HepG2 (cell line): ENCODE results near the gene CLCN2. TPM values are rescaled to one million over a fixed set of nuclear protein-coding genes. Genes with fewer than 3 reads are reported as not detected.
A peak's percentile ranks its signal among the peaks of the same experiment; 100 is the strongest.

ENCODE experiments used
- DMAP1 ChIP-seq: IDR thresholded peaks from 2 replicates; pipeline ENCODE4 v1.6.1; 2016
- EED ChIP-seq: sonication (generic); formaldehyde crosslinking; IDR thresholded peaks from 2 replicates; pipeline ENCODE4 v1.5.0; 2020; ENCODE audit warnings: mild to moderate bottlenecking, missing genetic modification reagents
- IKZF1 ChIP-seq: fragments of 450-650 bp; IDR thresholded peaks from 2 replicates; pipeline ENCODE4 v1.7.1; 2016
- KAT8 ChIP-seq: IDR thresholded peaks from 2 replicates; pipeline ENCODE4 v1.6.1; 2016; ENCODE audit warnings: missing genetic modification reagents, missing compliant biosample characterization
- KLF9 ChIP-seq: IDR thresholded peaks from 2 replicates; pipeline ENCODE4 v1.6.1; 2016; ENCODE audit warnings: low read depth
- KMT2A ChIP-seq: sonication (generic); formaldehyde crosslinking; IDR thresholded peaks from 2 replicates; pipeline ENCODE4 v1.4.0; 2020; ENCODE audit warnings: missing genetic modification reagents
- MED13 ChIP-seq: sonication (generic); formaldehyde crosslinking; IDR thresholded peaks from 2 replicates; pipeline ENCODE4 v1.5.0; 2020; ENCODE audit warnings: missing genetic modification reagents
- MEIS2 ChIP-seq: sonication (generic); formaldehyde crosslinking; IDR thresholded peaks from 2 replicates; pipeline ENCODE4 v1.9.0; 2021; ENCODE audit warnings: mild to moderate bottlenecking, missing genetic modification reagents
- MXI1 ChIP-seq: IDR thresholded peaks from 3 replicates; pipeline ENCODE4 v1.6.1; 2012; ENCODE audit warnings: low read depth, low read length, inconsistent platforms, borderline replicate concordance
- NR2F6 ChIP-seq, 2 experiments: IDR thresholded peaks; 2 replicates each; pipeline ENCODE4 v1.6.1; 2016; ENCODE audit warnings: antibody characterized with exemption in 1 of 2, mild to moderate bottlenecking in 1 of 2
- RARA ChIP-seq: IDR thresholded peaks from 2 replicates; pipeline ENCODE4 v1.6.1; 2016; ENCODE audit warnings: missing genetic modification reagents, missing compliant biosample characterization
- RNF2 ChIP-seq: fragments of 450-650 bp; conservative IDR thresholded peaks from 2 replicates; pipeline ENCODE4 v1.6.1; 2016; ENCODE audit warnings: low read depth
- RXRB ChIP-seq: IDR thresholded peaks from 2 replicates; pipeline ENCODE4 v1.6.1; 2016; ENCODE audit warnings: borderline replicate concordance, missing genetic modification reagents, missing compliant biosample characterization
- SNAPC2 ChIP-seq: sonication (generic); formaldehyde crosslinking; IDR thresholded peaks from 2 replicates; pipeline ENCODE4 v1.8.1; 2022; ENCODE audit warnings: mild to moderate bottlenecking, missing genetic modification reagents
- XRCC5 ChIP-seq: fragments of 200-400 bp; formaldehyde crosslinking; optimal IDR thresholded peaks from 2 replicates; pipeline ENCODE3; 2017; ENCODE audit warnings: mild to moderate bottlenecking, low read length
- ZBTB38 ChIP-seq: sonication (generic); formaldehyde crosslinking; IDR thresholded peaks from 2 replicates; pipeline ENCODE4 v1.5.1; 2020; ENCODE audit warnings: mild to moderate bottlenecking, missing genetic modification reagents
- ZNF101 ChIP-seq: sonication (generic); formaldehyde crosslinking; IDR thresholded peaks from 2 replicates; pipeline ENCODE4 v1.4.0; 2020; ENCODE audit warnings: mild to moderate bottlenecking, low read depth, missing genetic modification reagents, borderline replicate concordance
- ZNF274 ChIP-seq: sonication (generic); formaldehyde crosslinking; IDR thresholded peaks from 2 replicates; pipeline ENCODE4 v1.5.1; 2020; ENCODE audit warnings: mild to moderate bottlenecking, missing genetic modification reagents
- ZNF326 ChIP-seq: sonication (generic); formaldehyde crosslinking; IDR thresholded peaks from 2 replicates; pipeline ENCODE4 v1.4.0; 2020; ENCODE audit warnings: missing genetic modification reagents, borderline replicate concordance
- ZNF629 ChIP-seq: sonication (generic); formaldehyde crosslinking; conservative IDR thresholded peaks from 2 replicates; pipeline ENCODE4 v1.5.0; 2020; ENCODE audit warnings: missing genetic modification reagents
- polyA plus RNA-seq, 8 experiments: library from polyadenylated mRNA; depleted of rRNA in 3 of 8; stranded (reverse) in 7 of 8; unstranded in 1 of 8; fragments of >200 nt; fragmentation: Illumina TruSeq in 4 of 8; extraction: Trizol in 4 of 8; gene quantifications; 2 replicates each; pipeline versions ENCODE4 v1.2.1 to v1.2.3, GENCODE V29; 2011 to 2016; ENCODE audit warnings: low read depth in 4 of 8, missing spikeins in 1 of 8, mixed read lengths in 1 of 8; ENCODE audit not compliant: insufficient read depth in 1 of 8
- total RNA-seq, 5 experiments: library from RNA; depleted of rRNA; stranded (reverse); fragments of >200 nt; fragmentation: Illumina TruSeq; extraction: Trizol; gene quantifications; 2 replicates each; pipeline ENCODE4 v1.2.3, GENCODE V29; 2016; ENCODE audit warnings: low read depth in 1 of 5
- TF ChIP-seq, protein P1 (sequence below): sonication (generic); formaldehyde crosslinking; IDR thresholded peaks from 2 replicates; pipeline ENCODE4 v1.8.0; 2022; ENCODE audit warnings: mild to moderate bottlenecking, missing genetic modification reagents
- TF ChIP-seq, protein P2 (sequence below): IDR thresholded peaks from 2 replicates; pipeline ENCODE4 v1.6.1; 2016
- TF ChIP-seq, protein P3 (sequence below): sonication (generic); formaldehyde crosslinking; IDR thresholded peaks from 2 replicates; pipeline ENCODE4 v1.8.0; 2022; ENCODE audit warnings: missing genetic modification reagents, mild to moderate bottlenecking, inconsistent platforms, borderline replicate concordance
- TF ChIP-seq, protein P4 (sequence below): IDR thresholded peaks from 2 replicates; pipeline ENCODE4 v1.4.0; 2020; ENCODE audit warnings: mild to moderate bottlenecking, missing genetic modification reagents
- TF ChIP-seq, protein P5 (sequence below): sonication (generic); formaldehyde crosslinking; IDR thresholded peaks from 2 replicates; pipeline ENCODE4 v1.4.0; 2020; ENCODE audit warnings: missing genetic modification reagents, borderline replicate concordance

CLCN2 gene
- total and polyA plus RNA-seq, 2 of the 13 experiments (the other 11 are each of a cell fraction or from before 2014, with no cell fraction given), result 11.4 to 13.5 TPM

DNA sequence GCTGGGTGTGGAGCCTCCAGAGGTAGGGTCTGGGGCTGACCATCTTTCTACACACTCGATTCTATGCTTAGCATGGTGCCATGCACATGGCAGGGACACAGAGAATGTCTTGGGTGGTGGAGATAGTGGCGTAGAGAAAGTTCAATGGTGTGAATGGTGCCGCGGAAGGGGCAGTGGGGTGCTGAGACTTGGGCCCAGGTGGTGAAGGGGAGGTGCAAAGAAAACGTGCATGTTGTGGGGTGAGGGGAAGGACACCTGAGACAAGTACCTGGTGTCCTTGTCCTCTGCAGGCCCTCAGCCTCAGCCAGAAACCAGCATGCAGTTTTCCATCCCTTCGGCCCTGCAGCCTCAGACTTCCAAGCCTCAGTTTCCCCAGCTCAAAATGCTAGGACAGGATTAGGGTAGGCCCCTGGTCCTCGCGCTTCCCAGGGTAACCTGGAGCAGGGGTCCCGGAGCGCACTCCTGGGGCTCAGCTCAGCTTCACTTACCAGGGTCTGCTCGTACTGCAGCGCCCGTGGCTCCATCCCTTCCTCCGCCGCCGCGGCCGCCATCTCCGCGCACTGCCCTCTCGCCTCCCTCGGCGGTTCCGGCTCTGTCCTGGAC is 375 bp downstream of the CLCN2 start (continued):
- TF ChIP-seq MED13 (CRISPR knock-in tag) (peak; percentile 25; the same call in 1 of the 2 replicates), EED (CRISPR knock-in tag) (no peak), MXI1 (no peak), MEIS2 (CRISPR knock-in tag) (no peak), KAT8 (CRISPR knock-in tag) (no peak), ZNF274 (CRISPR knock-in tag) (no peak), IKZF1 (no peak), ZNF101 (no peak), KMT2A (CRISPR knock-in tag) (0 out of 2 replicates have a peak, but pooled peaks have one; percentile 40), KLF9 (CRISPR knock-in tag) (no peak), RARA (no peak), ZNF629 (CRISPR knock-in tag) (no peak), SNAPC2 (CRISPR knock-in tag) (no peak), RXRB (CRISPR knock-in tag) (no peak), ZBTB38 (CRISPR knock-in tag) (no peak), DMAP1 (CRISPR knock-in tag) (no peak), ZNF326 (CRISPR knock-in tag) (no peak), NR2F6 (IDR thresholded peaks at IDR 0.05) (no peak), NR2F6 (CRISPR knock-in tag; IDR thresholded peaks at IDR 0.05) (no peak), RNF2 (no peak), XRCC5 (no peak)
- TF ChIP-seq, protein P1, sequence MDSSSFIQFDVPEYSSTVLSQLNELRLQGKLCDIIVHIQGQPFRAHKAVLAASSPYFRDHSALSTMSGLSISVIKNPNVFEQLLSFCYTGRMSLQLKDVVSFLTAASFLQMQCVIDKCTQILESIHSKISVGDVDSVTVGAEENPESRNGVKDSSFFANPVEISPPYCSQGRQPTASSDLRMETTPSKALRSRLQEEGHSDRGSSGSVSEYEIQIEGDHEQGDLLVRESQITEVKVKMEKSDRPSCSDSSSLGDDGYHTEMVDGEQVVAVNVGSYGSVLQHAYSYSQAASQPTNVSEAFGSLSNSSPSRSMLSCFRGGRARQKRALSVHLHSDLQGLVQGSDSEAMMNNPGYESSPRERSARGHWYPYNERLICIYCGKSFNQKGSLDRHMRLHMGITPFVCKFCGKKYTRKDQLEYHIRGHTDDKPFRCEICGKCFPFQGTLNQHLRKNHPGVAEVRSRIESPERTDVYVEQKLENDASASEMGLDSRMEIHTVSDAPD (CRISPR knock-in tag), result no peak
- TF ChIP-seq, protein P2, sequence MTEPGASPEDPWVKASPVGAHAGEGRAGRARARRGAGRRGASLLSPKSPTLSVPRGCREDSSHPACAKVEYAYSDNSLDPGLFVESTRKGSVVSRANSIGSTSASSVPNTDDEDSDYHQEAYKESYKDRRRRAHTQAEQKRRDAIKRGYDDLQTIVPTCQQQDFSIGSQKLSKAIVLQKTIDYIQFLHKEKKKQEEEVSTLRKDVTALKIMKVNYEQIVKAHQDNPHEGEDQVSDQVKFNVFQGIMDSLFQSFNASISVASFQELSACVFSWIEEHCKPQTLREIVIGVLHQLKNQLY (CRISPR knock-in tag), result no peak
- TF ChIP-seq, protein P3, sequence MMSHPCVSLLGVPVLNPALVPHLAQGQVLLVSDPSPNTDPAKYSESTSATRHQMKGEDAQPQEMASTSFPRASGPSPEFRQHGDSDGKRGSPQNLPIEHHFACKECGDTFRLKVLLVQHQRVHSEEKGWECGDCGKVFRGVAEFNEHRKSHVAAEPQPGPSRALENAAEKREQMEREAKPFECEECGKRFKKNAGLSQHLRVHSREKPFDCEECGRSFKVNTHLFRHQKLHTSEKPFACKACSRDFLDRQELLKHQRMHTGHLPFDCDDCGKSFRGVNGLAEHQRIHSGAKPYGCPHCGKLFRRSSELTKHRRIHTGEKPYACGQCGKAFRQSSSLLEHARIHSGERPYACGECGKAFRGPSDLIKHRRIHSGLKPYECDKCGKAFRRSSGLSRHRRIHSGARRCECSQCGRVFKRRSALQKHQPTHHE (CRISPR knock-in tag), result no peak
- TF ChIP-seq, protein P4, sequence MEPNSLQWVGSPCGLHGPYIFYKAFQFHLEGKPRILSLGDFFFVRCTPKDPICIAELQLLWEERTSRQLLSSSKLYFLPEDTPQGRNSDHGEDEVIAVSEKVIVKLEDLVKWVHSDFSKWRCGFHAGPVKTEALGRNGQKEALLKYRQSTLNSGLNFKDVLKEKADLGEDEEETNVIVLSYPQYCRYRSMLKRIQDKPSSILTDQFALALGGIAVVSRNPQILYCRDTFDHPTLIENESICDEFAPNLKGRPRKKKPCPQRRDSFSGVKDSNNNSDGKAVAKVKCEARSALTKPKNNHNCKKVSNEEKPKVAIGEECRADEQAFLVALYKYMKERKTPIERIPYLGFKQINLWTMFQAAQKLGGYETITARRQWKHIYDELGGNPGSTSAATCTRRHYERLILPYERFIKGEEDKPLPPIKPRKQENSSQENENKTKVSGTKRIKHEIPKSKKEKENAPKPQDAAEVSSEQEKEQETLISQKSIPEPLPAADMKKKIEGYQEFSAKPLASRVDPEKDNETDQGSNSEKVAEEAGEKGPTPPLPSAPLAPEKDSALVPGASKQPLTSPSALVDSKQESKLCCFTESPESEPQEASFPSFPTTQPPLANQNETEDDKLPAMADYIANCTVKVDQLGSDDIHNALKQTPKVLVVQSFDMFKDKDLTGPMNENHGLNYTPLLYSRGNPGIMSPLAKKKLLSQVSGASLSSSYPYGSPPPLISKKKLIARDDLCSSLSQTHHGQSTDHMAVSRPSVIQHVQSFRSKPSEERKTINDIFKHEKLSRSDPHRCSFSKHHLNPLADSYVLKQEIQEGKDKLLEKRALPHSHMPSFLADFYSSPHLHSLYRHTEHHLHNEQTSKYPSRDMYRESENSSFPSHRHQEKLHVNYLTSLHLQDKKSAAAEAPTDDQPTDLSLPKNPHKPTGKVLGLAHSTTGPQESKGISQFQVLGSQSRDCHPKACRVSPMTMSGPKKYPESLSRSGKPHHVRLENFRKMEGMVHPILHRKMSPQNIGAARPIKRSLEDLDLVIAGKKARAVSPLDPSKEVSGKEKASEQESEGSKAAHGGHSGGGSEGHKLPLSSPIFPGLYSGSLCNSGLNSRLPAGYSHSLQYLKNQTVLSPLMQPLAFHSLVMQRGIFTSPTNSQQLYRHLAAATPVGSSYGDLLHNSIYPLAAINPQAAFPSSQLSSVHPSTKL (CRISPR knock-in tag), result no peak
- TF ChIP-seq, protein P5, sequence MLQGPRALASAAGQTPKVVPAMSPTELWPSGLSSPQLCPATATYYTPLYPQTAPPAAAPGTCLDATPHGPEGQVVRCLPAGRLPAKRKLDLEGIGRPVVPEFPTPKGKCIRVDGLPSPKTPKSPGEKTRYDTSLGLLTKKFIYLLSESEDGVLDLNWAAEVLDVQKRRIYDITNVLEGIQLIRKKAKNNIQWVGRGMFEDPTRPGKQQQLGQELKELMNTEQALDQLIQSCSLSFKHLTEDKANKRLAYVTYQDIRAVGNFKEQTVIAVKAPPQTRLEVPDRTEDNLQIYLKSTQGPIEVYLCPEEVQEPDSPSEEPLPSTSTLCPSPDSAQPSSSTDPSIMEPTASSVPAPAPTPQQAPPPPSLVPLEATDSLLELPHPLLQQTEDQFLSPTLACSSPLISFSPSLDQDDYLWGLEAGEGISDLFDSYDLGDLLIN (CRISPR knock-in tag), result no peak
